Activated CD8-positive, alpha-beta memory T cell treated with anti-CD3 and anti-CD28 coated beads for 48 hours (primary cell): ENCODE measurements around the gene CCDC59.

Source experiments
- DNase-seq, 3 experiments: peaks; one replicate each; pipeline ENCODE4 v3.0.0-alpha.2; 2020; ENCODE audit warnings: low read depth in 2 of 3, low spot score in 2 of 3

Gene CCDC59

GRCh38 chr12:82319276-82319675 lies 38.9 kb downstream of the CCDC59 start:
- no peak for DNase-seq

DNA sequence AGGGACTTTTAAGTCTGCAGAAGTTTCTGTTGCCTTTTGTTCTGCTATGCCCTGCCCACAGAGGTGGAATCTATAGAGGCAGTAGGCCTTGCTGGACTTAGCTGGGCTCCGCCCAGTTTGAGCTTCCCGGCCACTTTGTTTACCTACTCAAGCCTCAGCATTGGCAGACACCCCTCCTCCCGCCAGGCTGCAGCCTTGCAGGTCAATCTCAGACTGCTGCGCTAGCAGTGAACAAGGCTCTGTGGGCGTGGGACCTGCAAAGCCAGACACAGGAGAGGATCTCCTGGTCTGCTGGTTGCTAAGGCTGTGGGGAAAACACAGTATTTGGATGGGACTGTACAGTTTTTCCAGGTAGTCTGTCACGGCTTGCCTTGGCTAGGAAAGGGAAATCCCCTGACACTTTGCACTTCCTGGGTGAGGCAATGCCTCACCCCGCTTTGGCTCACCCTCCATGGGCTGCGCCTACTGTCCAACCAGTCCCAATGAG lies 43.7 kb downstream of the CCDC59 start:
- DNase-seq: no peak
